Middle frontal gyrus (tissue), 1 donor: ENCODE data around the gene B3GALNT2.
"Not testable (repeated sequence)": the region's sequence is repeated elsewhere in the genome, so short reads cannot be mapped to it uniquely, and the experiment has no call there.

ENCODE experiments used
- DNase-seq: peaks from one replicate; pipeline ENCODE4 v3.0.0-alpha.2; 2015; ENCODE audit warnings: low spot score; ENCODE audit errors: extremely low spot score

The B3GALNT2 gene

DNA sequence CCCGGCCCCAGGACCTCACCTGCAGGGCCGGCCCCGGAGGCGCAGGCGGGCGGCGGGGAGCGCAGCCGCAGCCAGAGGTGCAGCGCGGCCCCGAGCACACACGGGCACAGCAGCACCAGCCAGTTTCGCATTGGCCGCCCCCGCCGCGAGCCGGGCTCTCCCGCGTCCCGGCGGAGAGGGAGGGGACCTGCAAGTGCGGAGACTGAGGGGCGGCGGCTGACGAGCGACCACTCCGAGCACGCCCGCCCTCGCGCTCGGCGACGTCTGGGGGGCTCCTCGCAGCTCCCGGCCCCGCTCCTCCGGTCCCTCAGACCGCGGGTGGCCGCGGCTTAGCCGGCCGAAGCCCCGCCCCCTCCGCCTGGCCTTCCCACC is at the start of gene B3GALNT2:
B3GALNT2 (minus strand) TSS at position 331 of the 372 bp plus-strand sequence; CDS start at position 131, 200 bp downstream.
- DNase-seq, result no peak

DNA sequence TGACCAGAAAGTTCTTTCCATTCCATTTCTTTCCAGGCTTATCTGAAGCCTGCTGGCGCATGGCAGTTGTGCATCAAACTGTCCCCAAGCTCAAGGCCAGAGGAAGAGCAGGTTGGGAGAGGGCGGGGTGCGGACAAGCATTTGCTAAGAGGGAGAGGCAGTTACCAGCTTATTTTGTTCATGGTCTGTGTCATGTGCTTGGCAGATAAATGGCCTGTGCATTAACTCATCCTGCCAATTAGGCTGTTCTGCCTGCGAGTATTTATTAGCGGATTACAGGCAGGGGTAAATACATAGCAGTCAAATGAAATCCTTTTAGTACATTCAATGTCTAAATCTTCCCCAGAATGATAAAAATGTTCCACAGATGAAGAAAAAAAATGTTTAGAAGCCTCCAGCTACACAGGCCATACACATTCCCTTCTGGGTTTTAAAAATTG is 48.9 kb upstream of the B3GALNT2 start:
- no peak for DNase-seq

DNA sequence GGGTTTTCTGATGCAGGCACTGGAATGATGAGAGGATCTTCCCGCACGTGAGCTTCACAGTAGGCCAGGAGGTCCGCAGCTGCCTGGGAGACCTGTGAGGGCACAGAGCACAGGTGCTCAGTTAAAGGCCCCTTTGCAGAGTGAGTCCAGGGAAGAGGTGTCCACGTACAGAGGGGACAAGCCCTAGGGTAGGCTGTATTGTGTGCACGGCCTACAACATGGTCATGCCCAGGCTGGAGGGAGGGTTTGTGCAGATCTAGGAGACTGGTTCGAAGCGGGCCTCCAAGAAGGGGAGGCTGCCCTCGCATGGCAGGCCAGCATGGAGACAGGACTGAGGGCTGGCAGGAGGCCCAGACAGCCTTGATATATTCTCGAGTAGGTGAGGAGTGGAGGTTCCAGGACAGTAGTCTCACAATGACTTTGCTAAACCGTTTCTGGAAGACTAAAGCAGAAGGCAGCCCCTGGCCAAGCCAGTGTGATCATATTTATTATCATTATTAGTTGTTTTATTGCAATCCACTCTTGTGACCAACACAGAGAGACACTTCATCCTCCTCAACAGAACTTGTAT is 48.0 kb upstream of the B3GALNT2 start:
- no peak for DNase-seq

DNA sequence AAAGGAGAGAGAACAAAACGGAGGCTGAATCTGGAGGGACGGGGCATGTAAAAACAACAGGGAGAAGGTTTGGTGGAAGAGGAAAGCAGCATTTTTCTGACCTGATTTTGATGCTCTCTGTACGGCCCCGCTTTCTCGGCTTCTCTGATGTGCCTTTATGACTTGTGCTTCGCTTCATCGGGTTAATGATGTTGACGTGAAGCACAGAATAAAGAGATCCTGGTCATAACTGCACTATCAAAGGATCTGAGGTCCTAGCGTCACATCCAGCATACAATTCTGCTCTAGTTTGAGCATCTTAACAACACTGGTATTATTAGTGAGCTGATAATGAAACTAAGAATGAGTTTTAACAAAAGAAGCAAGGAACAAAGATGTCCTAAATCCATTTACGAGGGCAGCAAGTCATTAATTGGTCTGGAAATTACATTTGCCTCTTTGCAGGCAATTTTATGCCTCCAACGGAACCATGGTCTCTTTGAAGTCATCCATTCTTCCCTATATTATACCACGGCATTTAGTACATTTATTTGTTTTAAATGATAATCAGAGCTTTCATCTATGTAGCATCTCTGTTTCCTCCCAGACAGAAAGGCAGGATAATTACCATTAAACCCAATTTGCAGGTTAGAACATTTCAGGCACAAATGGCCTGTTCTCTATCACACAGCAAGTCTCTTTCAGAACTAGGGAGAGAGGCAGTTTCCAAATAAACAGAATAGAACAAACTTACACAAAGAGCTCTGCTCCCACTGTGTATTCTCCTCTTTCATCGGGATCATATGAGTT is 45.3 kb upstream of the B3GALNT2 start:
- no peak for DNase-seq

DNA sequence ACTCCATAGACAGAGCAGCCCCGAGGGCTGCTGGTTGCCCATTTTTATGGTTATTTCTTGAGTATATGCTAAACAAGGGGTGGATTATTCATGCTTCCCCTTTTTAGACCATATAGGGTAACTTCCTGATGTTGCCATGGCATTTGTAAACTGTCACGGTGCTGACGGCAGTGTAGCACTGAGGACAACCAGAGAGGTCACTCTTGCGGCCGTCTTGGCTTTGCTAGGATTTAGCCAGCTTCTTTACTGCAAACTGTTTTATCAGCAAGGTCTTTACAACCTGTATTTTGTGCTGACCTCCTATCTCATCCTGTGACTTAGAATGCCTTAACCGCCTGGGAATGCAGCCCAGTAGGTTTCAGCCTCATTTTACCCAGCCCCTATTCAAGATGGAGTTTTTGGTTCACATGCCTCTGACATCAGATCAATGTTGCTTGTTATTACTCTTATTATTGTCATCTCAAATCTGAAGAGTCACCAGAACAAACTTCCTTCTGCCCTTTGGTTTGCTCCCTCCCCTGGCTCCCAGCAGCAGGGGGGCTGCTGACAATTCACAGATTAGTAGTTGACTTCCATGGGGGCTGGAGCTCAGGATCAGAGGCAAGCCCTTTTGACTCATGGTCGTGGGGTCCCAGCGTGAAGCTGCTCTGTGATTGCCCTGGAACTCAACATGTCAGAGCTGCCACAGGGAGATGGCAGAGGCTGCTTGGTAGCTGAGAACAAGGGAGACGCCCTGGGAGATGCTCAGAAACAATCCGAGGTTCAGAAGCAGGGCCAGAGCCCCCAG is 42.3 kb upstream of the B3GALNT2 start:
- not testable (repeated sequence) for DNase-seq

DNA sequence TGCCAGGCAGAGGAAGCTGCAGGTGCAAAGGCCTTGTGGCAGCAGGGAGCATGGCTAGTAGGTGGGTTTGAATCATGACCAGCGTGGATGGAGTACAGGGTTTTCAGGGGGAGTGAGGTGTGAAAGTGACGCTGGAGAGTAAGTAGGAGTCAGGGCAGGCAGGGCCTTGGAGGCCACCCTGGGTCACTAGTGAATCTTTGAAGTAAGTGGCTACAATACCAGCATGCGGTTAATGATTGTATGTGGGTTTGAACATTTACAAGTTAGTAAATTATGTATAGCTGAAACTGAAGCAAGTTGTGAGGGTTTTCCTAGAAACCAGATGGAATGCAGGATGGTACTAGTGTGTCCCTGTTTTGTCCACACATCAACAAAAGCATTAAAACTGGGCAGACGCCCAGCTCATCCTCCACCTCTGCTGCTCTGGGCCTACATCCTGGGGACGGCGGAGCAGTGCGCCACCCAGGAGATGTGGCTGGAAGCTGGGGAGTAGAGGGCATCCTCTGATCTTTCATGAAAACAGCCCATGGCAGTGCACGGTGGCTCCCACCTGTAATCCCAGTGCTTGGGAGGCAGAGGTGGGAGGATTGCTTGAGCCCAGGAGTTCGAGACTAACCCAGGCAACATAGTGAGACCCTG is 41.2 kb upstream of the B3GALNT2 start:
- DNase-seq, result no peak

DNA sequence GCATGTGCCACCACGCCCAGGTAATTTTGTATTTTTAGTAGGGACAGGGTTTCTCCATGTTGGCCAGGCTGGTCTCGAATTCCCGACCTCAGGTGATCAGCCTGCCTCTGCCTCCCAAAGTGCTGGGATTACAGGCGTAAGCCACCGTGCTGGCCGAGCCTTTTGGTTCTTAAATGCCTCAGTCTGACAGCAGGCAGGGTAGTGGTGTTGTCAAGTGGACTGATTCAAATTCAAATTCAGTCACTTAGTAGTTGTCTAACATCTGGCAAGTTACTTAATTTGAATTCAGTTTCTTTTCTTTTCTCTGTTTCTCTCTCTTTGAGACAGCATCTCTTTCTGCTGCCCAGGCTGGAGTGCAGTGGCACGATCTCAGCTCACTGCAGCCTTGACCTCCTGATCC is 38.6 kb upstream of the B3GALNT2 start:
- not testable (repeated sequence) for DNase-seq

DNA sequence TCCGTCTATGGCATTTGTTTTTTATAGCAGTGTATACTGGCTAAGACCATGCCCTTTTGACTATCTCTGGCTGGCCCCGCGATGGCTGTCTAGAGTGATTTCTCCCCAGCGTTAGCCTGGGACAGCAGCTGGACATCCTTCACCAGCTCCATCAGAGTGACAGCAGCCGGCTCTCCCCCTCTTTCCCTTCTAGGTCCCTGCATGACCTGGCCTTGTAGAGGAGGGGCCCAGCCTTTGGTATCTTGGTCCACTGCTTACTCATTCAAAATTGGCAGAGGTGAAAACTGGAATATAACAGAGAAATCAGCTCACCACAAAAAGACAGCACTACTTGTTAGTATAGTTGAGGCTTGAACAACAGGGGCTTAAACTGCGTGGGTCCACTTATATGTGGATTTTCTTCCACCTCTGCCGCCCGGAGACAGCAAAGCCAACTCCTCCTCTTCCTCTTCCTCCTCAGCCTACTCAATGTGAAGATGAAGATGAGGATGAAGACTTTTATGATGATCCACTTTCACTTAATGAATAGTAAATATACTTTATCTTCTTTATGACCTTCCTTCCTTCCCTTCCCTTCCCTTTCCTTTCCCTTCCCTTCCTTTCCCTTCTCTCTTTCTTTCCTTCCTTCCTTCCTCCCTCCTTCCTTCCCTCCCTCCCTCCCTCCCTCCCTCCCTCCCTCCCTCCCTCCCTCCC is 29.4 kb upstream of the B3GALNT2 start:
- DNase-seq, result no peak

DNA sequence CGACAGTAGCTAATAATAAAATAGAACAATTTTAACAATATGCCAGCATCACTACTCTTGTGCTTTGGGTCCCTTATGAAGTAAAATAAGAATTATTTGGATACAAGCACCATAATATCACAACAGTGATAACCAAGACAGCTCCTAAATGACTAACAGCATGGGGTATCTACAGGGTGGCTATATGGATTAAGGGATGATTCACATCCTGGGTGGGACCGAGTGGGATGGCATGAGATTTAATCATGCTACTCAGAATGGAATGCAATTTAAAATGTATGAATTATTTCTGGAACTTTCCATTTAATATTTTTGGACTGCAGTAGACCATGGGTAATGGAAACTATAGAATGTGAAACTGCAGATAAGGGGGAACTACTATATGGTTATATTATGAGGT is 28.1 kb upstream of the B3GALNT2 start:
- DNase-seq, result no peak

DNA sequence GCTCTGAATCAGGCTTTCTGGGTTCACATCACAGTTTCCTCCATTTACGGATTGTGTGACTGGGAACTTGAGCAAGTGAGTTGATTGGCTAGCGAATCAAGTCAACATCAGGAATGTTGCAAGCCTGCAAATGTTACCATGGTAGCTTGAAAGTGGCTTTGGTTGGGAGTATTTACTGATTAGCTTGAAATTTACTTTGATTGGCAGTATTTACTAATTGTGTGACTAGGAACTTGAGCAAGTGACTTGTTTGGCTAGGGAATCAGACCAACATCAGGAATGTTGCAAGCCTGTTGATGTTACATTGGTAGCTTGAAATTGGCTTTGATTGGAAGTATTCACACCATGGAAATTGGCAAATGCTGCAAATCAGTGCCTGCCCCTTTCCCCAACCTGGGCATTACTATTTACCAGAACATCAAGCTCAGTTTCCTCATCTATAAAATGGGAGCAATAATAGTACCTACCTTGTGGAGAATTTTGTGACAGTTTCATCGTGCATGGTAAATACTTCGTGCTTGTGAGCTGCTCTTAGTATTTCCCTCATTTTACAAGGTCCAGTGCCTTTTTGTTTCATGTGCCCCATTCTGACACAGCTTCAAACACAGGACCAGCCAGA is 23.1 kb upstream of the B3GALNT2 start:
- DNase-seq, result no peak

DNA sequence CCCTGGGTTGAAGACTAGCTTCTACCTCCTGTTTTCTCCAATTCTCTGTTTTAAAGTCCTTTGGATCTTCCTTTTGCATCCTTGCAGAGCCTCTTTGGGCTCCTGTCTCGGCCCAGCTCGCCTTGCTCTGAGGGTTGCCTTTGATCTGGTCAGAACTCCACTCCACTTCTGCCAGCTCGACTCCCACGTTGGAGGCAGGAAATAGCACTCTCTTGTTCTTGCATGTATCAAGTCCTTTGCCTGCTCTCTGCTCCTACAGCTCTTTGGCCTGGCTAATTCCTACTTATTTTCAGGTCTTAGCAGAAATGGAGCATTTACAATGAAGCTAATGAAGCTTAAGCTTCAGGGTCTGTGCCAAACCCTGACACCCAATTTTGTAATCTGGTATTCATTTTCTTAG is 21.1 kb upstream of the B3GALNT2 start:
- DNase-seq, result no peak

DNA sequence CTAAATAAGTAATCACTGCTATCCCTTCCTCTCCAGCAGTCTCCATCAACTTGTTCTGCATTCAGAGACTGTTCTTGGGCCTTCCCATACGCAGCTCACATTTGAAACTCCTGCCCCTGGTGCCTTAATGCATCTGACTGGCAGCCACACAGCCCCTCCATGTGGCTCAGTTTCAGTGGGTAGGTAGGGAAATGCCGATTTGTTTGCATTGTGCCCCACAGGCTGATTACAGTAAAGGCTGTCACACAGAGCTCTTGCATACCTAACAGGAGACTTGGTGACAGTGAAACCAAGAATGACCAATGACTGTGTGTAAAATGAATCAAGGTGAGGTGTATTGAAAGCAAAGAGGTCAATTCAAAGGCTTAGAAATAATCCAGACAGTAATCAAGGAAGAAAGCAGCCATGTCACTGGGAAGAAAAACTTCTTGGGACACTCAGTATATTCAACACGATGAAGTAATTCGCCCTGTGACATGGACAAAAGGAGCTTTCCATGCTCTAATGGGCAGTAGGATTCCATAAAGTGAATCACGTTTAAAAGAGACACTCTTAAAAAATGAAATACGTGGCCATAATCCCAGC is 12.7 kb upstream of the B3GALNT2 start:
- DNase-seq, result no peak

DNA sequence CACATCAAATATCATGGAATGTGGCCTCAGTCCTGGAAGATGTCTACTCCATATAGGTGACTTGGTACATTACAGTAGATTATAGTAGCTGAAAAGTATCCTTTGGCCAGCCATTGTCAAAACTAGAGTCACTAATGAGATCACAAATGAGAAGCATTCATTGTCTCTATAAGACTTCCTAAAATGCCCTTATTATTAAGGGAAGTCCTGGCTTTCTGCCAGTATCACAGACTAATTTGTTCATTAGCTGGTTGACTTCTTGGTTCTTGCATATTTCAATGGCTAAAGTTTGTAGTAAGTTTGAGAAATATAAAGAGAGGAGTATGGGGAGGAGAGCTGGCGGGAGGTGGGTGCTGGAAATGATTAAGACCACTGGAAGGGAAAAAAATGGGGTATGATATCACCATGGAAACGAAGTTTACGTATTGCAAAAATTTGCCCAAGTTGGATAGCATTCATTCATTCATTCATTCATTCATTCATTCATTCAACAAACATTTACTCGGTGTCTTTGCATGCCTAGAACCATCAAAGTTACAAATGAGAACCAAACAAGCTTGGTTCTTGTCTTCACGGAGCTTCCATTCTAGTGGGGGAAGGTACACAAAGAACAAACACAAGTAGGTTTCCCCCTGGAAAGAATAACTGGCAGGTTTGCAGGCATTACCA is 11.7 kb upstream of the B3GALNT2 start:
- DNase-seq, result no peak

DNA sequence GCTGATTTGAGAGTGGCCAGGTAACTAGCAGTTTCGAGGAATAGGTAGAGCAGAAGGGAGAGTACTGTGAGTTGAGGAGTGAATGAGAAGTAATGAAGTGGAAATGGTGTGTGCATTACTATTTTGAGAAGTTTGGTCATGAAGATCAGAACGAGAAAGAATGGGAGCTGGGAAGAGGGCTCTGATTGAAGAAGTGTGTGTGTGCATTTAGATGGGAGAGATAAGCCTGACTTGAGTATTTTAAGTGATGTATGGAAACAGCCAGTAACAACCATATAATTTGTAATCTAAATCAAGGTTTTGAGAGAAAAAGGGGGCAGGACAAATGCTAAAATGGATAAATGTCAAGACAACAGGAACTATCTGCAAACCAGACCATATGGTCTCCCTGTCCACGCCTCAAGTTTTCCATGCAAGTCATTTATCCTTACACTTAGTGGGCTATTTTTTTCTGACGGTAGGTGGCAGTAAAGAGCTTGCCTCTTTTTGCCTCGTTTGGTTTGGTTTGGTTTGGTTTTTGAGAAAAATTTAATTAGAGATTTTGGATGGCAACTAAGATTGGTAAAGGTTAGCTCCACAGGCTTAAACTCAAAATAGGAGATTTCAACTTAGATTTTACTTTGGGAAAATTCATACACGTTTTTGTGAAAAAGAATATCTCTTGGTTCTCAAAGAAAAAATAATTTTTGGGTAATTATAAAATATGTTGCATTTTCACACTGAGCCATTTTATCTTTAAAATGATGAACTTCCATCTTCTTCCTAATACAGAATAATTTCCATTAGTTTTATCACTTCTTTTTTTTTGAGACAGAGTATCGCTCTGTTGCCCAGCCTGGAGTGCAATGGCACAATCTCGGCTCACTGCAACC is 9.5 kb upstream of the B3GALNT2 start:
- DNase-seq, result peak; percentile 69

DNA sequence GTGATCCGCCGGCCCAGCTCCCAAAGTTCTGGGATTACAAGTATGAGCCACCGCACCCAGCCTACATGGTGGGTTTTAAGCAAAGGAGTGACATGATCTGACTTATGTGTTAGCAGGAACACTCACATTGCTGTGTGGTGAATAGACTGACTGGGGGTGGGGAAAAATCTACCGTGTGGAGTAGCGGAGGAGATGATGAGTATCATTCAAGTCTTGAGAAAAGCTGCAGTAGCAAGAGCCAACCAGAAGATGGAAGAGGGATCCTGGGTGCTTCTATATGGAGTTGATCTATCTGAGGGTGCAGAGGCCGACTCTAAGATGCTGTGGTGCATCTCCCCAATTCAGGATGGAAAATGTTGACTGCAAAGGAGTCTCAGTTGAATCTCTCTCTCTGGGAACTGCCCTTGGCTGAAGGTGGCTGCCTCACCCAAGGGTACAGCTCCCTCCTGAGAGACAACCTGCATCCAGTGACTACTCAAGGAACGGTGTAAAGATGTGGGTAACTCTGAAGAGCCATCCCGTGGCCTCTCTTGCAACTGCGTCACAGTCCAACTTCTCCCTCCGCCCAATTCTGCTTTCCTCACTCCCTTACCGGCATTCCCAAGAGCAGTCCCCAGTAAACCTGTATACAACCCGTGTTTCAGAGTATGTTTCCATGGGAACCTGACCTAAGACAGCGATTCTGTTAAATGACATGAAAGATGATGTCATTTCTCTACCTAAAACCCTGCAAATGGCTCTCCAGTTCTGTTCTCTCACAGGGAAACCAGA is 7.4 kb upstream of the B3GALNT2 start:
- no peak for DNase-seq

DNA sequence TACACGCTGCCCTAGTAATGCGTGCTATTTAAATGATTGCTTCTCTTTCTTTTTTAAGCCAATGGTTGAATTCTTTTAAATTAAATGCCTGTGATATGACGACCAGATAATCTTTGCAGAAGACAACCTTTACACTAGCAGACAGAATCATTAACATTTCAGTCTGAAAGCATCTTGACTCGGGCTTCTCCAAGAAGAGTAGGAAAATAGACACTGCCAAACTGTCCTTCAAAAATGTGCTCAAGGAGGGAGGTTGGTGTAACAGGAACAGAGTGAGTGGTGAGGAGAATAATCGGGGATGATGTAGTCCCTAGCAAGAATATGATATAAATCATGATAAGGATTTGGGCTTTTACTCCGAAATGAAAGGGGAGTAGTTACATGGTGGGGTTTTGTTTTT is 6.6 kb upstream of the B3GALNT2 start:
- DNase-seq, result no peak

DNA sequence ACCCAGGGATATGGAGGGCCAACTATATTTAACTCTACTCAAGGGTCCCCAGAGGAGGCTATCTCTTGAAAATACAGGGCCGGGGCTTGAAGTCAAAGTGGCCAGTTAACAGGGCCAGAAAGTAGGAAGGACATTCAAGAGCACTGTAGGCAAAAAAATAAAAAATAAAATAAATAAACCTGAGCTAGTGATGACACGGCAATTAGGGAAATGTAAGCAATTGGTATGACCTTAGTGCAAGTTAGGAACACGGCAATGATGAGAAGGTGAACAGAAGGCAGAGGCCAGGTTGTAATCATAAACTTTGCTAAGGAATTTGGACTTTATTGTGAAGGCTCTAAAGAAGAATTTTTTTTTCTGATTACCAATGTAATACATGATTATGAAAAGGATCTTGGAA is 3.4 kb upstream of the B3GALNT2 start:
- DNase-seq, result no peak
